Prostate gland (tissue), 2 donors: ENCODE measurements around the gene RNASEH2B. TPM values are rescaled to one million over a fixed set of nuclear protein-coding genes. Genes with fewer than 3 reads are reported as not detected.
A peak's percentile ranks its signal among the peaks of the same experiment; 100 is the strongest.

Source experiments
- DNase-seq: peaks from one replicate; pipeline ENCODE4 v3.0.0-alpha.2; 2019; ENCODE audit warnings: low spot score
- H3K27ac ChIP-seq, 2 donors: fragments of 200-600 bp; sonication (generic); 2 replicates each; pipeline ENCODE4 v1.5.1; 2017 to 2019
- H3K27me3 ChIP-seq: fragments of 200-600 bp; sonication (generic); replicated peaks from 2 replicates; pipeline ENCODE4 v1.5.1; 2019; ENCODE audit not compliant: insufficient read depth
- H3K36me3 ChIP-seq, 2 donors: fragments of 200-600 bp; sonication (generic); 1 replicate in 1 of 2; 2 replicates in 1 of 2; pipeline versions ENCODE4 v1.5.1 to v1.8.1; 2017 to 2019
- H3K4me1 ChIP-seq: fragments of 200-600 bp; sonication (generic); replicated peaks from 2 replicates; pipeline ENCODE4 v1.5.1; 2019
- H3K4me3 ChIP-seq, 2 donors: fragments of 200-600 bp; sonication (generic); 2 replicates each; pipeline ENCODE4 v1.5.1; 2017 to 2019
- H3K9me3 ChIP-seq: fragments of 200-600 bp; sonication (generic); 2 replicates; pipeline ENCODE4 v1.5.1; 2017
- CTCF ChIP-seq, 4 experiments: fragments of 200-600 bp in 2 of 4; fragments of 450-650 bp in 2 of 4; sonication (generic) in 2 of 4; IDR thresholded peaks; 1 replicate in 3 of 4; 2 replicates in 1 of 4; pipeline ENCODE4 v1.5.1; 2016 to 2019; ENCODE audit warnings: antibody characterized with exemption in 4 of 4, mild to moderate bottlenecking in 2 of 4, moderate library complexity in 2 of 4
- POLR2A ChIP-seq: fragments of 450-650 bp; IDR thresholded peaks from one replicate; pipeline ENCODE4 v1.6.1; 2016; ENCODE audit warnings: antibody characterized with exemption, mild to moderate bottlenecking
- POLR2AphosphoS5 ChIP-seq: sonication (generic); formaldehyde crosslinking; IDR thresholded peaks from one replicate; pipeline ENCODE4 v1.6.1; 2017; ENCODE audit warnings: antibody characterized with exemption
- WGBS: methylation state at CpG from one replicate; pipeline ENCODE4 v1.1.5; 2018; 5-methylcytosine and 5-hydroxymethylcytosine counted together
- intact Hi-C: fragments of 100-400 bp; cut with DNase I; formaldehyde crosslinking; loops from one replicate; pipeline ENCODE4 v1.14.2; 2022
- total RNA-seq, 2 donors: library from RNA; depleted of rRNA; stranded (reverse); fragments of >200 nt; gene quantifications; one replicate each; pipeline ENCODE4 v1.1.0, GENCODE V29; 2016

The RNASEH2B gene
- total RNA-seq, 2 donors from 2014 or later, result 34.1 to 54.9 TPM

GRCh38 chr13:50914848-50915247 lies 5.3 kb downstream of the RNASEH2B start:
- H3K4me1 ChIP-seq, result no peaks in the 10 kb centered on the region
- H3K4me3 ChIP-seq, result no peak overlapping the region
- no peak for TF ChIP-seq POLR2A
- no peaks in the 10 kb centered on the region for H3K9me3 ChIP-seq
- peak overlapping the region; percentile 1 to 26 for H3K27ac ChIP-seq
- no peaks in the 10 kb centered on the region for H3K36me3 ChIP-seq
- DNase-seq, result no peak
- no peaks in the 10 kb centered on the region for H3K27me3 ChIP-seq
- intact Hi-C loops, result loop anchor here (5.0 kb wide), 3 partner anchors 793 to 938 kb away; no protein-coding TSS in a partner anchor
- WGBS, result 36% methylated on average over 1 of the region's 1 CpG

GRCh38 chr13:50915565-50915964 lies 6.0 kb downstream of the RNASEH2B start:
- no peaks in the 10 kb centered on the region for H3K4me1 ChIP-seq
- intact Hi-C loops, result no loop called here
- 80% methylated on average over 5 of the region's 5 CpGs for WGBS
- no peak overlapping the region for H3K4me3 ChIP-seq
- no peak for DNase-seq
- no peaks in the 10 kb centered on the region for H3K27me3 ChIP-seq
- TF ChIP-seq CTCF (IDR thresholded peaks at IDR 0.05) (no peak), POLR2AphosphoS5 (no peak), POLR2A (no peak)
- no peaks in the 10 kb centered on the region for H3K9me3 ChIP-seq
- H3K27ac ChIP-seq, result peak overlapping the region in 1 of 2 donors; percentile 26
- no peaks in the 10 kb centered on the region for H3K36me3 ChIP-seq

GRCh38 chr13:50916701-50917184 lies 7.2 kb downstream of the RNASEH2B start:
- H3K27me3 ChIP-seq, result no peaks in the 10 kb centered on the region
- no peaks in the 10 kb centered on the region for H3K36me3 ChIP-seq
- DNase-seq, result no peak
- H3K4me1 ChIP-seq, result no peaks in the 10 kb centered on the region
- no peak for TF ChIP-seq CTCF (IDR thresholded peaks at IDR 0.05)
- TF ChIP-seq POLR2A, result no peak
- TF ChIP-seq POLR2AphosphoS5, result no peak
- intact Hi-C loops, result no loop called here
- no peak overlapping the region for H3K27ac ChIP-seq
- no peak overlapping the region for H3K4me3 ChIP-seq
- H3K9me3 ChIP-seq, result no peaks in the 10 kb centered on the region
- 48% methylated on average over 2 of the region's 2 CpGs for WGBS

- TF ChIP-seq CTCF (IDR thresholded peaks at IDR 0.05), result no peak
- TF ChIP-seq POLR2AphosphoS5, result no peak
- TF ChIP-seq POLR2A, result no peak
- no peak for DNase-seq
- Histone ChIP-seq H3K27me3 (no peaks in the 10 kb centered on the region), H3K36me3 (no peaks in the 10 kb centered on the region), H3K9me3 (no peaks in the 10 kb centered on the region), H3K4me3 (no peak overlapping the region), H3K4me1 (no peaks in the 10 kb centered on the region), H3K27ac (no peak overlapping the region)
- intact Hi-C loops, result no loop called here
Measured at GRCh38 chr13:50917572-50917971, 8.0 kb downstream of the RNASEH2B start.

GRCh38 chr13:50918567-50918966 lies 9.0 kb downstream of the RNASEH2B start:
- Histone ChIP-seq H3K4me3 (no peak overlapping the region), H3K9me3 (no peaks in the 10 kb centered on the region), H3K27ac (no peak overlapping the region), H3K36me3 (no peaks in the 10 kb centered on the region), H3K27me3 (no peaks in the 10 kb centered on the region), H3K4me1 (no peaks in the 10 kb centered on the region)
- no peak for DNase-seq
- WGBS, result 69% methylated on average over 3 of the region's 3 CpGs
- TF ChIP-seq POLR2AphosphoS5 (no peak), POLR2A (no peak), CTCF (IDR thresholded peaks at IDR 0.05) (no peak)
- intact Hi-C loops, result no loop called here
